ENCODE results near the gene CTSV.
"Not testable (repeated sequence)": the region's sequence is repeated elsewhere in the genome, so short reads cannot be mapped to it uniquely, and the experiment has no call there.

The CTSV gene

GRCh38 chr9:97041898-97042297 is 3.0 kb upstream of the CTSV start:
- DNase-seq (ENCODE audit: low read depth), result no peak

GRCh38 chr9:97039514-97039860 is 545 bp upstream of the CTSV start:
- DNase-seq (ENCODE audit: low read depth), result no peak

GRCh38 chr9:97023505-97023904 is 15.4 kb downstream of the CTSV start:
- DNase-seq (ENCODE audit: low read depth), result not testable (repeated sequence)

GRCh38 chr9:97013151-97014132 is 25.5 kb downstream of the CTSV start:
- DNase-seq (ENCODE audit: low read depth), result peak; percentile 17

GRCh38 chr9:97012617-97013016 is 26.3 kb downstream of the CTSV start:
- not testable (repeated sequence) for DNase-seq (ENCODE audit: low read depth)

GRCh38 chr9:97002195-97002594 is 36.7 kb downstream of the CTSV start:
- not testable (repeated sequence) for DNase-seq (ENCODE audit: low read depth)

- not testable (repeated sequence) for DNase-seq (ENCODE audit: low read depth)
Measured at GRCh38 chr9:97001338-97001737, 37.6 kb downstream of the CTSV start.

GRCh38 chr9:97000139-97000787 is 38.7 kb downstream of the CTSV start:
- DNase-seq (ENCODE audit: low read depth), result not testable (repeated sequence)

GRCh38 chr9:96999733-97000132 is 39.2 kb downstream of the CTSV start:
- DNase-seq (ENCODE audit: low read depth), result not testable (repeated sequence)

- DNase-seq (ENCODE audit: low read depth), result not testable (repeated sequence)
Measured at GRCh38 chr9:96997009-96997701, 41.8 kb downstream of the CTSV start.

- DNase-seq (ENCODE audit: low read depth), result not testable (repeated sequence)
Measured at GRCh38 chr9:96994531-96995016, 44.4 kb downstream of the CTSV start.

- DNase-seq (ENCODE audit: low read depth), result not testable (repeated sequence)
Measured at GRCh38 chr9:96992303-96992702, 46.6 kb downstream of the CTSV start.

GRCh38 chr9:96989747-96990318 is 49.1 kb downstream of the CTSV start:
- DNase-seq (ENCODE audit: low read depth), result not testable (repeated sequence)

- not testable (repeated sequence) for DNase-seq (ENCODE audit: low read depth)
Measured at GRCh38 chr9:96984887-96985286, 54.1 kb downstream of the CTSV start.

GRCh38 chr9:96984139-96984538 is 54.8 kb downstream of the CTSV start:
- not testable (repeated sequence) for DNase-seq (ENCODE audit: low read depth)

- DNase-seq (ENCODE audit: low read depth), result not testable (repeated sequence)
Measured at GRCh38 chr9:96983496-96984122, 55.3 kb downstream of the CTSV start.

Measured in GM04504 (cell line).